HCT116 (cell line): ENCODE measurements around the gene SERTAD3. TPM values are rescaled to one million over a fixed set of nuclear protein-coding genes. Genes with fewer than 3 reads are reported as not detected.

Experiments used
- ATAC-seq: fragments of 200-7000 bp; cut with Tn5 transposase; 2 replicates; pipeline ENCODE4 v1.9.1; 2020; ENCODE audit warnings: mild to moderate bottlenecking, moderate library complexity
- Bru-seq: library from RNA; stranded (reverse); fragments of 400-500 nt; gene quantifications from one replicate; lab custom pipeline; 2021; lab: Mats Ljungman, UMichigan
- BruChase-seq, 2 experiments: library from RNA; stranded (reverse); fragments of 400-500 nt; gene quantifications; one replicate each; lab custom pipeline; 2021; lab: Mats Ljungman, UMichigan
- BruUV-seq: library from RNA; stranded (reverse); fragments of 400-500 nt; replicated peaks from 2 replicates; lab custom pipeline; 2021; lab: Mats Ljungman, UMichigan
- CTCF ChIA-PET: fragments of 300-600 bp; sonication (Branson Sonifier 250); formaldehyde crosslinking; loops from one replicate; lab custom pipeline; 2021; ENCODE audit warnings: antibody characterized with exemption; lab: Charles Lee
- POLR2A ChIA-PET: fragments of 300-600, 350-600 bp; sonication (Branson Sonifier 250); formaldehyde crosslinking; loops from one replicate; lab custom pipeline; 2021; ENCODE audit warnings: antibody characterized with exemption; lab: Charles Lee
- RAD21 ChIA-PET, 2 experiments: fragments of 300-600 bp; sonication (Branson Sonifier 250); formaldehyde crosslinking; loops; one replicate each; lab custom pipeline; 2023; ENCODE audit warnings: low total read pairs in 2 of 2; ENCODE audit not compliant: uncharacterized antibody in 2 of 2, unreplicated experiment in 2 of 2, low non-redundant PET in 1 of 2; lab: Charles Lee
- DNase-seq: peaks from one replicate; pipeline ENCODE4 v3.0.0-alpha.2; 2010; ENCODE audit warnings: low read depth, low spot score
- H2AFZ ChIP-seq: fragments of 200-600 bp; shearing (Covaris generic), sonication (generic); 2 replicates; pipeline ENCODE4 v1.6.1; 2017; ENCODE audit warnings: low read depth, mixed run types, mixed read lengths, antibody characterized with exemption, low read length; ENCODE audit not compliant: poor library complexity, severe bottlenecking
- H3K27ac ChIP-seq: 2 replicates; pipeline ENCODE4 v1.5.1; 2012; ENCODE audit warnings: low read depth, low read length
- H3K27me3 ChIP-seq: fragments of 200-600 bp; sonication (generic); 2 replicates; pipeline ENCODE4 v1.6.1; 2016; ENCODE audit warnings: mixed run types, low read length, mixed read lengths; ENCODE audit not compliant: insufficient read depth
- H3K36me3 ChIP-seq, 2 experiments: fragments of 200-500 bp in 1 of 2; fragments of 200-600 bp in 1 of 2; sonication (Bioruptor generic) in 1 of 2; sonication (generic) in 1 of 2; 2 replicates each; pipeline versions ENCODE4 v1.5.1 to v1.6.1; 2014 to 2016; ENCODE audit warnings: low read length in 2 of 2, inconsistent platforms in 1 of 2, mixed read lengths in 1 of 2, mixed run types in 1 of 2; ENCODE audit not compliant: insufficient read depth in 2 of 2, control insufficient read depth in 1 of 2
- H3K4me1 ChIP-seq, 2 experiments: fragments of 200-600 bp in 1 of 2; sonication (generic) in 1 of 2; 2 replicates each; pipeline versions ENCODE4 v1.5.1 to v1.6.1; 2012 to 2017; ENCODE audit warnings: low read length in 2 of 2, inconsistent platforms in 1 of 2, mild to moderate bottlenecking in 1 of 2, mixed read lengths in 1 of 2, mixed run types in 1 of 2, moderate library complexity in 1 of 2; ENCODE audit not compliant: insufficient read depth in 2 of 2, control insufficient read depth in 1 of 2
- H3K4me2 ChIP-seq: fragments of 200-600 bp; sonication (generic); 2 replicates; pipeline ENCODE4 v1.6.1; 2017; ENCODE audit warnings: mixed run types, low read length, mixed read lengths
- H3K4me3 ChIP-seq, 2 experiments: fragments of 200-600 bp in 1 of 2; sonication (generic) in 1 of 2; replicated peaks in 1 of 2; 2 replicates each; pipeline ENCODE4 v1.5.1; 2011 to 2016; ENCODE audit warnings: low read length in 2 of 2, control low read depth in 1 of 2, low read depth in 1 of 2, mild to moderate bottlenecking in 1 of 2, mixed read lengths in 1 of 2, mixed run types in 1 of 2
- H3K79me2 ChIP-seq: fragments of 200-600 bp; sonication (generic); 2 replicates; pipeline ENCODE4 v1.6.1; 2017; ENCODE audit warnings: mild to moderate bottlenecking, mixed run types, low read length, moderate library complexity, mixed read lengths; ENCODE audit not compliant: insufficient read depth
- H3K9ac ChIP-seq: fragments of 200-600 bp; sonication (generic); 2 replicates; pipeline ENCODE4 v1.6.1; 2016; ENCODE audit warnings: low read length, mixed read lengths
- H3K9me2 ChIP-seq: fragments of 200-600 bp; sonication (generic), shearing (Covaris generic); 2 replicates; pipeline ENCODE4 v1.6.1; 2017; ENCODE audit warnings: mixed run types, mild to moderate bottlenecking, moderate library complexity; ENCODE audit not compliant: insufficient read depth
- H3K9me3 ChIP-seq, 2 experiments: fragments of 200-500 bp in 1 of 2; fragments of 200-600 bp in 1 of 2; sonication (Bioruptor generic) in 1 of 2; sonication (generic) in 1 of 2; 2 replicates each; pipeline ENCODE4 v1.6.1; 2014 to 2017; ENCODE audit warnings: low read length in 2 of 2, mixed read lengths in 2 of 2, inconsistent platforms in 1 of 2, low read depth in 1 of 2, mild to moderate bottlenecking in 1 of 2, mixed run types in 1 of 2, moderate library complexity in 1 of 2; ENCODE audit not compliant: control insufficient read depth in 1 of 2, insufficient read depth in 1 of 2
- H4K20me1 ChIP-seq: fragments of 200-600 bp; sonication (generic), shearing (Covaris generic); 2 replicates; pipeline ENCODE4 v1.6.1; 2017; ENCODE audit warnings: mixed run types, mild to moderate bottlenecking, moderate library complexity; ENCODE audit not compliant: insufficient read depth
- CBX3 ChIP-seq: IDR thresholded peaks from 2 replicates; pipeline ENCODE4 v1.6.1; 2012; ENCODE audit warnings: low read depth
- EGR1 ChIP-seq: IDR thresholded peaks from 2 replicates; pipeline ENCODE4 v1.6.1; 2012; ENCODE audit warnings: low read depth
- ELF1 ChIP-seq: IDR thresholded peaks from 2 replicates; pipeline ENCODE4 v1.6.1; 2012; ENCODE audit warnings: low read depth, borderline replicate concordance
- EZH2 ChIP-seq: fragments of 200-600 bp; sonication (generic); IDR thresholded peaks from 2 replicates; pipeline ENCODE4 v1.6.1; 2017; ENCODE audit warnings: antibody characterized with exemption, mixed run types
- EZH2phosphoT487 ChIP-seq: fragments of 200-600 bp; IDR thresholded peaks from 2 replicates; pipeline ENCODE4 v1.6.1; 2018; ENCODE audit warnings: antibody characterized with exemption, borderline replicate concordance
- FOSL1 ChIP-seq: IDR thresholded peaks from 2 replicates; pipeline ENCODE4 v1.6.1; 2012; ENCODE audit warnings: low read depth
- JUND ChIP-seq: IDR thresholded peaks from 2 replicates; pipeline ENCODE4 v1.6.1; 2012
- POLR2A ChIP-seq: IDR thresholded peaks from 2 replicates; pipeline ENCODE4 v1.7.0; 2011; ENCODE audit warnings: borderline replicate concordance; ENCODE audit not compliant: insufficient read depth, insufficient read length; ENCODE audit errors: extremely low read depth
- RAD21 ChIP-seq: IDR thresholded peaks from 2 replicates; pipeline ENCODE4 v1.6.1; 2012; ENCODE audit warnings: low read depth, mild to moderate bottlenecking
- SP1 ChIP-seq: IDR thresholded peaks from 2 replicates; pipeline ENCODE4 v1.6.1; 2012; ENCODE audit warnings: low read depth
- SRF ChIP-seq: IDR thresholded peaks from 2 replicates; pipeline ENCODE4 v1.6.1; 2012; ENCODE audit warnings: low read depth
- TCF7L2 ChIP-seq: IDR thresholded peaks from 2 replicates; pipeline ENCODE4 v1.7.0; 2011; ENCODE audit warnings: borderline replicate concordance, inconsistent platforms; ENCODE audit not compliant: insufficient read depth, insufficient read length; ENCODE audit errors: extremely low read depth
- YY1 ChIP-seq: IDR thresholded peaks from 2 replicates; pipeline ENCODE4 v1.6.1; 2011; ENCODE audit warnings: low read length, low read depth, moderate library complexity, mild to moderate bottlenecking; ENCODE audit not compliant: insufficient replicate concordance; ENCODE audit errors: extremely low read depth
- ZFX ChIP-seq: fragments of 450-650 bp; IDR thresholded peaks from 2 replicates; pipeline ENCODE4 v1.6.1; 2017
- ZNF274 ChIP-seq: fragments of 200-500 bp; sonication (Bioruptor generic); IDR thresholded peaks from 2 replicates; pipeline ENCODE4 v1.6.1; 2014; ENCODE audit warnings: mild to moderate bottlenecking, low read depth, low read length, inconsistent platforms
- intact Hi-C: fragments of 100-400 bp; cut with micrococcal nuclease; formaldehyde crosslinking; loops from 2 replicates; pipeline ENCODE4 v1.10.0; 2022
- long read RNA-seq: library from polyadenylated mRNA; unstranded; transcript quantifications from one replicate; pipeline ENCODE4 v2.0.0, GENCODE V29; 2021; ENCODE audit not compliant: unreplicated experiment
- polyA plus RNA-seq: library from polyadenylated mRNA; unstranded; fragments of >200 nt; gene quantifications from 2 replicates; pipeline ENCODE4 v1.2.1, GENCODE V29; 2012; ENCODE audit warnings: missing spikeins
- total RNA-seq: library from RNA; stranded (reverse); gene quantifications from one replicate; pipeline ENCODE4 v1.2.1, GENCODE V29; 2021; ENCODE audit not compliant: unreplicated experiment
- TF ChIP-seq, protein P1 (sequence below): IDR thresholded peaks from 2 replicates; pipeline ENCODE4 v1.6.1; 2012
- TF ChIP-seq, protein P2 (sequence below), 3 experiments: fragments of 200-600 bp in 1 of 3; sonication (generic) in 1 of 3; IDR thresholded peaks in 2 of 3; conservative IDR thresholded peaks in 1 of 3; 2 replicates each; pipeline ENCODE4 v1.5.1; 2012 to 2017; ENCODE audit warnings: low read depth in 2 of 3, low read length in 2 of 3, antibody characterized with exemption in 1 of 3, borderline replicate concordance in 1 of 3, control low read depth in 1 of 3, mild to moderate bottlenecking in 1 of 3, mixed read lengths in 1 of 3, mixed run types in 1 of 3, moderate library complexity in 1 of 3; ENCODE audit not compliant: insufficient read depth in 1 of 3
- TF ChIP-seq, protein P3 (sequence below): IDR thresholded peaks from 2 replicates; pipeline ENCODE4 v1.6.1; 2011; ENCODE audit warnings: mild to moderate bottlenecking, low read length, moderate library complexity; ENCODE audit not compliant: insufficient replicate concordance; ENCODE audit errors: extremely low read depth
- TF ChIP-seq, protein P4 (sequence below): IDR thresholded peaks from 2 replicates; pipeline ENCODE4 v1.6.1; 2012

Gene SERTAD3, protein sequence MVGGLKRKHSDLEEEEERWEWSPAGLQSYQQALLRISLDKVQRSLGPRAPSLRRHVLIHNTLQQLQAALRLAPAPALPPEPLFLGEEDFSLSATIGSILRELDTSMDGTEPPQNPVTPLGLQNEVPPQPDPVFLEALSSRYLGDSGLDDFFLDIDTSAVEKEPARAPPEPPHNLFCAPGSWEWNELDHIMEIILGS
- total RNA-seq (32.4 TPM), Bru-seq, nascent RNA (percentile 94 among the genes with signal in this experiment), BruChase-seq, experiment 1, labeled RNA remaining after a 6-hour chase (percentile 82 among the genes with signal in this experiment), BruChase-seq, experiment 2, labeled RNA remaining after a 2-hour chase (percentile 88 among the genes with signal in this experiment)
- polyA plus RNA-seq, result 34.9 and 41.4 TPM in 2 replicates
- long read RNA-seq, transcript SERTAD3-201 (2 exons, 1,734 nt), result major isoform, 40 of 44 reads
- long read RNA-seq, partial matches to known transcripts, result 0 of 44 reads
- long read RNA-seq, other reads (novel, unspliced or antisense), result 4 of 44 reads

DNA sequence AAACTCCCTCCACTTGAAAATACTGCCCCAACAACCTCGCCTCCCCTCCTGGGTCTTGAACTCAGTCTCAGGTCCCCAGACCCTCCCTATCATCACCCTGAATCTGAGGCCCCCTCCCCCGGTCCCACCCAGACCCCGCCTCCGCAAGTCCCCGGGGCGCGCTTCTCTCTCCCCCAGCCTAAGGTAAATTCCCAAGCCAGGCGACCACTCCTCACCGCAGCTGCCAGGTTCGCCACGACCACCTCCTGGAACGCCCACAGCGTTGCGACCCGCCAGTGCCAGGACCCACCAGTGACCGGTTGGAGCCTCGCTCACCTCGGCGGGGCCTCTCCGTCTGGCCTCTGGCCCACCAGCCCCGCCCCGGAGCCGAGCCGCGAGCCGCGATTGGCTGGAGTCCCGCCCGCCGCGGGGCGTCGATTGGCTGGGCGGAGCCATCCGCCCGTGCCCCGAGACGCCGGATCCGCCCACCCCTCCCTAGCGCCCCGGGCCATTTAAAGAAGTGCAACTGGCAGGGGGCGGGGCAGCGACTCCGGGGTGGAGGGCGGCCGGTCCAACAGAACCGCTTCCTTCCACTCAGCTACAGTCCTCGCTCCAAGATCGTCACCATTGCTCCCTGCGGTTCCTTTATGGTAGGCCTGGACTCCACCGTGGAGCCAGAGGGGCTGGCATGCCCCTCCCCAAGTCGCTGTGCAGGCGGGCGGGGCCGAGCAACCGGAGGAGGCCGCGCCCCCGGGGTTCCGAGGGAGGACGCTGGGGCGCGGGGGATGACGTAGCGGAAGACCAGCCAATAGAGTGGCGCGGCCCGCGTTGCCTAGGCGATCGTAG, at the start of gene SERTAD3:
Gene SERTAD3, minus strand, starts transcription at position 336 of the 825 bp plus-strand sequence. CDS start 2,255 bp downstream, outside the sequence.
- Histone ChIP-seq H3K79me2 (peaks cover 30% of the 10 kb centered on the region), H3K4me3 (peak within 1 kb of the TSS; percentile 71 to 100), H3K9me3 (no peaks in the 10 kb centered on the region), H3K27me3 (no peaks in the 10 kb centered on the region), H3K4me2 (peak within 1 kb of the TSS; percentile 89), H3K9ac (peak within 1 kb of the TSS; percentile 85), H3K36me3 (peaks cover 19 to 20% of the 10 kb centered on the region in 2 experiments; a peak in 3 of 4 replicates), H3K9me2 (no peaks in the 10 kb centered on the region), H4K20me1 (no peaks in the 10 kb centered on the region), H3K27ac (peak within 1 kb of the TSS; percentile 97), H3K4me1 (peaks cover 21 to 31% of the 10 kb centered on the region in 2 experiments), H2AFZ (peak within 1 kb of the TSS; percentile 85)
- ChIA-PET RAD21 (no interaction called here), CTCF (interaction anchor here (1.3 to 1.4 kb wide), 2 partner anchors 21 to 159 kb away, joined by 4 to 6 read pairs; partner anchors contain the start of gene BLVRB), POLR2A (interaction anchor here (1.1 to 3.1 kb wide), 6 partner anchors 9 to 26 kb away, joined by 3 to 24 read pairs (median 6); partner anchors contain the start of genes BLVRB and SERTAD1)
- intact Hi-C loops, result loop anchor here (1.0 kb wide), 1 partner anchor 19 kb away; the partner anchor contains the start of gene SERTAD1
- peak; percentile 75 for ATAC-seq
- peak; percentile 85 for DNase-seq
- BruUV-seq, result no TSS peak
- TF ChIP-seq SRF (peak; percentile 73; the same call in 1 of the 2 replicates), EZH2 (no peak), ZFX (no peak), EZH2phosphoT487 (no peak), RAD21 (no peak), ELF1 (no peak), POLR2A (peak; percentile 71), YY1 (no peak), EGR1 (peak; percentile 77), FOSL1 (no peak), TCF7L2 (no peak), ZNF274 (no peak), SP1 (peak; percentile 86), CBX3 (no peak), JUND (no peak)
- TF ChIP-seq, protein P1, sequence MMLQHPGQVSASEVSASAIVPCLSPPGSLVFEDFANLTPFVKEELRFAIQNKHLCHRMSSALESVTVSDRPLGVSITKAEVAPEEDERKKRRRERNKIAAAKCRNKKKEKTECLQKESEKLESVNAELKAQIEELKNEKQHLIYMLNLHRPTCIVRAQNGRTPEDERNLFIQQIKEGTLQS, result no peak
- TF ChIP-seq, protein P2, sequence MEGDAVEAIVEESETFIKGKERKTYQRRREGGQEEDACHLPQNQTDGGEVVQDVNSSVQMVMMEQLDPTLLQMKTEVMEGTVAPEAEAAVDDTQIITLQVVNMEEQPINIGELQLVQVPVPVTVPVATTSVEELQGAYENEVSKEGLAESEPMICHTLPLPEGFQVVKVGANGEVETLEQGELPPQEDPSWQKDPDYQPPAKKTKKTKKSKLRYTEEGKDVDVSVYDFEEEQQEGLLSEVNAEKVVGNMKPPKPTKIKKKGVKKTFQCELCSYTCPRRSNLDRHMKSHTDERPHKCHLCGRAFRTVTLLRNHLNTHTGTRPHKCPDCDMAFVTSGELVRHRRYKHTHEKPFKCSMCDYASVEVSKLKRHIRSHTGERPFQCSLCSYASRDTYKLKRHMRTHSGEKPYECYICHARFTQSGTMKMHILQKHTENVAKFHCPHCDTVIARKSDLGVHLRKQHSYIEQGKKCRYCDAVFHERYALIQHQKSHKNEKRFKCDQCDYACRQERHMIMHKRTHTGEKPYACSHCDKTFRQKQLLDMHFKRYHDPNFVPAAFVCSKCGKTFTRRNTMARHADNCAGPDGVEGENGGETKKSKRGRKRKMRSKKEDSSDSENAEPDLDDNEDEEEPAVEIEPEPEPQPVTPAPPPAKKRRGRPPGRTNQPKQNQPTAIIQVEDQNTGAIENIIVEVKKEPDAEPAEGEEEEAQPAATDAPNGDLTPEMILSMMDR (IDR thresholded peaks at IDR 0.05 in 2 of 3, conservative IDR thresholded peaks at IDR 0.05 in 1 of 3; ENCODE audit: borderline replicate concordance in 1 of 3, insufficient read depth in 1 of 3, low read depth in 2 of 3, low read length in 2 of 3), result no peak
- TF ChIP-seq, protein P3, sequence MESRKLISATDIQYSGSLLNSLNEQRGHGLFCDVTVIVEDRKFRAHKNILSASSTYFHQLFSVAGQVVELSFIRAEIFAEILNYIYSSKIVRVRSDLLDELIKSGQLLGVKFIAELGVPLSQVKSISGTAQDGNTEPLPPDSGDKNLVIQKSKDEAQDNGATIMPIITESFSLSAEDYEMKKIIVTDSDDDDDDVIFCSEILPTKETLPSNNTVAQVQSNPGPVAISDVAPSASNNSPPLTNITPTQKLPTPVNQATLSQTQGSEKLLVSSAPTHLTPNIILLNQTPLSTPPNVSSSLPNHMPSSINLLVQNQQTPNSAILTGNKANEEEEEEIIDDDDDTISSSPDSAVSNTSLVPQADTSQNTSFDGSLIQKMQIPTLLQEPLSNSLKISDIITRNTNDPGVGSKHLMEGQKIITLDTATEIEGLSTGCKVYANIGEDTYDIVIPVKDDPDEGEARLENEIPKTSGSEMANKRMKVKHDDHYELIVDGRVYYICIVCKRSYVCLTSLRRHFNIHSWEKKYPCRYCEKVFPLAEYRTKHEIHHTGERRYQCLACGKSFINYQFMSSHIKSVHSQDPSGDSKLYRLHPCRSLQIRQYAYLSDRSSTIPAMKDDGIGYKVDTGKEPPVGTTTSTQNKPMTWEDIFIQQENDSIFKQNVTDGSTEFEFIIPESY, result no peak
- TF ChIP-seq, protein P4, sequence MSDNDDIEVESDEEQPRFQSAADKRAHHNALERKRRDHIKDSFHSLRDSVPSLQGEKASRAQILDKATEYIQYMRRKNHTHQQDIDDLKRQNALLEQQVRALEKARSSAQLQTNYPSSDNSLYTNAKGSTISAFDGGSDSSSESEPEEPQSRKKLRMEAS, result no peak; the same call in 1 of the 2 replicates
